ENCODE data around the gene SERINC1. TPM values are rescaled to one million over a fixed set of nuclear protein-coding genes. Genes with fewer than 3 reads are reported as not detected.
A peak's percentile ranks its signal among the peaks of the same experiment; 100 is the strongest.

The SERINC1 gene
- polyA plus RNA-seq, 2 of the 4 experiments (the other 2 are of a cell fraction) = 71.6 to 112 TPM

DNA sequence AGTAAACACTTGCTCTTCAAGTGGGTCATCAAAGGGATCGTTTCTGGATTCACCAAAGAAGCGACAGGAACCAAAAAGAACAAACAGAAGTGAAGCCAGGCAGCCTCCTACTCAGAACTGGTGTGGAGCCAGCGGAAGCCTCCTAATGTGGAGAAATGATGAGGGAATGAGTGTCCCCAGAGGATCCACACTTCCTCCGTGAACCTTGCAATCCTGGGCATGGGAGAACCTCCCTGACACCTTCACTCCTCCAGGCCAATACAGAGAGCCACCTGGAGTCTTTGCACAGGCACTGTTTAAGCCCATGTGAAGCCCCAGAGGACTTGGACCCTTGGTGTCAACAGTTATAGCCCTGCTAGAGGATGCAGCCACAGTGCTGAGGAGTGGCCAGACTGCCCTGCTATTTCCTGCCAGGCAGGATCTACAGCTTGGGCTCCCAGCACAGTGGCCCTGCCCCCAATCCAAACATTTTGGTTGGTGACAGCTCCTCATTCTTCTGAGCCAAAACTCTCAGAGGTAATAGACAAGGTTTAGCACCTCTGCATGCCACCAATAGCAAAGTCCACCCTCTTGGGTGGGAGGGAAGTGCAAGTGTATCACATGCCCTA, 23.2 kb upstream of the SERINC1 start (continued):
- no peak for TF ChIP-seq USF2 (IDR thresholded peaks at IDR 0.05)

DNA sequence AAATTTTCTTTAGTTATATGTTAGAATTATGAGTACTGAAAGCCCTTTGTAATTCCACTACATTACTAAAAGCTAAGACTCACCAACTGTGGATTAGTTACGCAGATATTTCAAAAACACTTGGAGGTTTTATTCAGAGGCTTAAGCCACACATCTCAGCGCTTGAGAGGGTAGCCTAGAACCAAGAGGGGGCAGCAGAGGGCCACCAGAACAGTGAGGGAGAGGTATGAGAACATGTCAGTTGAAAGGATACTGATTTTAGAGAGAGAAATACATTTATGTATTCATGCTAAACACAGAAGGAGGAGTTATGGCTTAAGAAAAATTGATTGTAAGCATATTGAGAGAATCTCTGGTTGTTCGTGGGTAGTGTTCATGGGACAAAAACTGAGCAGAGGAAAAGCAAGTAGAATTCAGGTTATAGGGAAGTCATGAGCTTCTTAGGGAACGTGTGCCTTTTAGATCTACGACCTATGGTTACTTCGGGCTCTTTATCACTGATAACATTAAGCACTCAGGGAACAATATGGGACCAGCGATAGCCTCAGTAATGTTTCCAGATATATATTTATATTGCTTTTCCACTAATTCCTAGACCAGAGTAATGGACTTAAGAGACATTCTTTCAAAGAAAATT, 20.4 kb upstream of the SERINC1 start:
- no peaks in the 10 kb centered on the region for H3K9me3 ChIP-seq
- ChIA-PET CTCF (interaction anchor here (0.7 to 4.7 kb wide), 20 partner anchors 9 to 847 kb away, joined by 3 to 61 read pairs (median 4); no protein-coding TSS in a partner anchor), POLR2A (interaction anchor here (1.4 to 1.5 kb wide), 2 partner anchors 21 to 38 kb away, joined by 3 to 4 read pairs; partner anchors contain the start of gene SERINC1)
- no peak for TF ChIP-seq GATA3 (IDR thresholded peaks at IDR 0.05; ENCODE audit: borderline replicate concordance)
- TF ChIP-seq NR3C1 (IDR thresholded peaks at IDR 0.05) = no peak
- TF ChIP-seq ESRRA (IDR thresholded peaks at IDR 0.05; ENCODE audit: borderline replicate concordance, low read length) = no peak
- TF ChIP-seq KDM5A (IDR thresholded peaks at IDR 0.05) = no peak
- TF ChIP-seq SMC3 (IDR thresholded peaks at IDR 0.05) = peak; percentile 40; the same call in 1 of the 3 replicates
- TF ChIP-seq, protein P1, sequence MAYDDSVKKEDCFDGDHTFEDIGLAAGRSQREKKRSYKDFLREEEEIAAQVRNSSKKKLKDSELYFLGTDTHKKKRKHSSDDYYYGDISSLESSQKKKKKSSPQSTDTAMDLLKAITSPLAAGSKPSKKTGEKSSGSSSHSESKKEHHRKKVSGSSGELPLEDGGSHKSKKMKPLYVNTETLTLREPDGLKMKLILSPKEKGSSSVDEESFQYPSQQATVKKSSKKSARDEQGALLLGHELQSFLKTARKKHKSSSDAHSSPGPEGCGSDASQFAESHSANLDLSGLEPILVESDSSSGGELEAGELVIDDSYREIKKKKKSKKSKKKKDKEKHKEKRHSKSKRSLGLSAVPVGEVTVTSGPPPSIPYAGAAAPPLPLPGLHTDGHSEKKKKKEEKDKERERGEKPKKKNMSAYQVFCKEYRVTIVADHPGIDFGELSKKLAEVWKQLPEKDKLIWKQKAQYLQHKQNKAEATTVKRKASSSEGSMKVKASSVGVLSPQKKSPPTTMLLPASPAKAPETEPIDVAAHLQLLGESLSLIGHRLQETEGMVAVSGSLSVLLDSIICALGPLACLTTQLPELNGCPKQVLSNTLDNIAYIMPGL (CRISPR knock-in tag; IDR thresholded peaks at IDR 0.05; ENCODE audit: borderline replicate concordance) = no peak
- TF ChIP-seq, protein P2, sequence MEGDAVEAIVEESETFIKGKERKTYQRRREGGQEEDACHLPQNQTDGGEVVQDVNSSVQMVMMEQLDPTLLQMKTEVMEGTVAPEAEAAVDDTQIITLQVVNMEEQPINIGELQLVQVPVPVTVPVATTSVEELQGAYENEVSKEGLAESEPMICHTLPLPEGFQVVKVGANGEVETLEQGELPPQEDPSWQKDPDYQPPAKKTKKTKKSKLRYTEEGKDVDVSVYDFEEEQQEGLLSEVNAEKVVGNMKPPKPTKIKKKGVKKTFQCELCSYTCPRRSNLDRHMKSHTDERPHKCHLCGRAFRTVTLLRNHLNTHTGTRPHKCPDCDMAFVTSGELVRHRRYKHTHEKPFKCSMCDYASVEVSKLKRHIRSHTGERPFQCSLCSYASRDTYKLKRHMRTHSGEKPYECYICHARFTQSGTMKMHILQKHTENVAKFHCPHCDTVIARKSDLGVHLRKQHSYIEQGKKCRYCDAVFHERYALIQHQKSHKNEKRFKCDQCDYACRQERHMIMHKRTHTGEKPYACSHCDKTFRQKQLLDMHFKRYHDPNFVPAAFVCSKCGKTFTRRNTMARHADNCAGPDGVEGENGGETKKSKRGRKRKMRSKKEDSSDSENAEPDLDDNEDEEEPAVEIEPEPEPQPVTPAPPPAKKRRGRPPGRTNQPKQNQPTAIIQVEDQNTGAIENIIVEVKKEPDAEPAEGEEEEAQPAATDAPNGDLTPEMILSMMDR (IDR thresholded peaks at IDR 0.05) = peak; percentile 68
- TF ChIP-seq RAD21 (conservative IDR thresholded peaks at IDR 0.05 in 1 of 2, IDR thresholded peaks at IDR 0.05 in 1 of 2) = peak; percentile 62 to 81
- TF ChIP-seq CBX2 (IDR thresholded peaks at IDR 0.05; ENCODE audit: borderline replicate concordance, low read depth) = no peak
- no peak for TF ChIP-seq CEBPB (IDR thresholded peaks at IDR 0.05)
- DNase-seq (ENCODE audit: low read depth in 1 of 2, low spot score in 1 of 2) (peak; percentile 37 to 63), ATAC-seq (peak; percentile 99 to 100), FAIRE-seq (no peak)
- H3K4me1 ChIP-seq = no peaks in the 10 kb centered on the region
- no peak overlapping the region for H3K27ac ChIP-seq
- no peak overlapping the region for H3K4me3 ChIP-seq
- 13% methylated on average over 7 of the region's 7 CpGs for WGBS (ENCODE audit: missing lambda C conversion rate)
- peak overlapping the region; percentile 31; the same call in 1 of the 3 replicates for H3K4me2 ChIP-seq

DNA sequence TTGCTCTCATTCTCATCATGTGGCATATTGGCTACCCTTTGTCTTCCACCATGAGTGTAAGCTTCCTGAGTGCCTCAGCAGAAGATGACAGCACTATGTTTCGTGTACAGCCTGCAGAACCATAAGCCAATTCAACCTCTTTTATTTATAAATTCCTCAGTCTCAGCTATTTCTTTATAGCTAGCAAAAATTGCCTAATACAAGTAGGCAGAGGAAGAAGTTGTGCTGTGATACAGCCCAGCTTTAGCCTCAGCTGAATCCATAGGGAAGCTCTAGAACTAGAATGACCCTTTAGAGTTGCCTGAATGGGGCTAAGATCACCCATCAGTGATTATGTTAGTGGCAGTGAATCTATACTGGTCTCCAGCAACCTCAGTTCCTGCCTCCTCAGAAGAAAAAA, 19.0 kb upstream of the SERINC1 start:
- Histone ChIP-seq H3K4me2 (no peak overlapping the region), H3K4me3 (no peak overlapping the region), H3K27ac (no peak overlapping the region), H3K9me3 (no peaks in the 10 kb centered on the region), H3K4me1 (no peaks in the 10 kb centered on the region)
- FAIRE-seq (no peak), ATAC-seq (no peak), DNase-seq (ENCODE audit: low read depth in 1 of 2, low spot score in 1 of 2) (no peak)
- WGBS (ENCODE audit: missing lambda C conversion rate) = 40% methylated on average over 1 of the region's 1 CpG
- ChIA-PET POLR2A (no interaction called here), CTCF (interaction anchor here (1.2 to 4.7 kb wide), 5 partner anchors 12 to 236 kb away, joined by 3 to 61 read pairs (median 12); no protein-coding TSS in a partner anchor)
- TF ChIP-seq RCOR1 (IDR thresholded peaks at IDR 0.05; ENCODE audit: low read depth, low read length) (no peak), CBX2 (IDR thresholded peaks at IDR 0.05; ENCODE audit: borderline replicate concordance, low read depth) (no peak), ESRRA (IDR thresholded peaks at IDR 0.05; ENCODE audit: borderline replicate concordance, low read length) (no peak), HOXB5 (CRISPR knock-in tag; IDR thresholded peaks at IDR 0.05) (no peak), MYC (IDR thresholded peaks at IDR 0.05; ENCODE audit: borderline replicate concordance, low read length) (no peak), NFE2L2 (conservative IDR thresholded peaks at IDR 0.05; ENCODE audit: low read length) (no peak), MAZ (IDR thresholded peaks at IDR 0.05; ENCODE audit: borderline replicate concordance, low read depth, low read length) (no peak), SREBF2 (IDR thresholded peaks at IDR 0.05) (no peak), KDM5A (IDR thresholded peaks at IDR 0.05) (no peak), REST (IDR thresholded peaks at IDR 0.05) (no peak), BHLHE40 (IDR thresholded peaks at IDR 0.05; ENCODE audit: low read depth, low read length) (no peak), ZFP36 (IDR thresholded peaks at IDR 0.05; ENCODE audit: borderline replicate concordance, partially characterized antibody) (no peak), MAFK (IDR thresholded peaks at IDR 0.05; ENCODE audit: partially characterized antibody) (no peak), RFX5 (IDR thresholded peaks at IDR 0.05) (no peak)
- TF ChIP-seq, protein P2 (IDR thresholded peaks at IDR 0.05) = no peak
